OCI-LY1 (cell line): Measurements from ENCODE around the gene UPB1.

Experiments used
- EZH2 ChIP-seq: fragments of 200-600 bp; sonication (generic), shearing (Covaris generic); IDR thresholded peaks from 2 replicates; pipeline ENCODE4 v1.8.0; 2017; ENCODE audit warnings: borderline replicate concordance, mixed run types, mild to moderate bottlenecking, antibody characterized with exemption, low read length, moderate library complexity, mixed read lengths
- TF ChIP-seq, protein P1 (sequence below): fragments of 200-600 bp; sonication (generic), shearing (Covaris generic); IDR thresholded peaks from 2 replicates; pipeline ENCODE4 v1.5.1; 2017; ENCODE audit warnings: mild to moderate bottlenecking, antibody characterized with exemption, low read length, moderate library complexity, mixed read lengths

DNA sequence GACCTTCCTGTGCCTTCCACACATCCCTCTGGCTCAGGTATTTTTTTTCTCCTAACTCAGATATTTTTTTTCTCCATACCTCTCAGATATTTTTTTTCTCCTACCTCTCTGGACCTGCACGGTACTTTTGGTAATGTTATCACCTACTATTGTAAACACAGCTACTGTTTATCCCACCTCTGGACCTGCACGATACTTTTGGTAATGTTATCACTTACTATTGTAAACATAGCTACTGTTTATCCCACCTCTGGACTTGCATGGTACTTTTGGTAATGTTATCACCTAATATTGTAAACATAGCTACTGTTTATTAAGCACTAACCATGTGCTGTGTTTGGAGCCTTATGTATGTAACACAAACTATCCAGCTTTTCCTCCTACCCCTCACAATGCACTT lies 12.1 kb upstream of the UPB1 start:
- TF ChIP-seq, protein P1, sequence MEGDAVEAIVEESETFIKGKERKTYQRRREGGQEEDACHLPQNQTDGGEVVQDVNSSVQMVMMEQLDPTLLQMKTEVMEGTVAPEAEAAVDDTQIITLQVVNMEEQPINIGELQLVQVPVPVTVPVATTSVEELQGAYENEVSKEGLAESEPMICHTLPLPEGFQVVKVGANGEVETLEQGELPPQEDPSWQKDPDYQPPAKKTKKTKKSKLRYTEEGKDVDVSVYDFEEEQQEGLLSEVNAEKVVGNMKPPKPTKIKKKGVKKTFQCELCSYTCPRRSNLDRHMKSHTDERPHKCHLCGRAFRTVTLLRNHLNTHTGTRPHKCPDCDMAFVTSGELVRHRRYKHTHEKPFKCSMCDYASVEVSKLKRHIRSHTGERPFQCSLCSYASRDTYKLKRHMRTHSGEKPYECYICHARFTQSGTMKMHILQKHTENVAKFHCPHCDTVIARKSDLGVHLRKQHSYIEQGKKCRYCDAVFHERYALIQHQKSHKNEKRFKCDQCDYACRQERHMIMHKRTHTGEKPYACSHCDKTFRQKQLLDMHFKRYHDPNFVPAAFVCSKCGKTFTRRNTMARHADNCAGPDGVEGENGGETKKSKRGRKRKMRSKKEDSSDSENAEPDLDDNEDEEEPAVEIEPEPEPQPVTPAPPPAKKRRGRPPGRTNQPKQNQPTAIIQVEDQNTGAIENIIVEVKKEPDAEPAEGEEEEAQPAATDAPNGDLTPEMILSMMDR: no peak
- no peak for TF ChIP-seq EZH2
